Measurements from ENCODE around the gene MCC.

- TF ChIP-seq, protein P1, sequence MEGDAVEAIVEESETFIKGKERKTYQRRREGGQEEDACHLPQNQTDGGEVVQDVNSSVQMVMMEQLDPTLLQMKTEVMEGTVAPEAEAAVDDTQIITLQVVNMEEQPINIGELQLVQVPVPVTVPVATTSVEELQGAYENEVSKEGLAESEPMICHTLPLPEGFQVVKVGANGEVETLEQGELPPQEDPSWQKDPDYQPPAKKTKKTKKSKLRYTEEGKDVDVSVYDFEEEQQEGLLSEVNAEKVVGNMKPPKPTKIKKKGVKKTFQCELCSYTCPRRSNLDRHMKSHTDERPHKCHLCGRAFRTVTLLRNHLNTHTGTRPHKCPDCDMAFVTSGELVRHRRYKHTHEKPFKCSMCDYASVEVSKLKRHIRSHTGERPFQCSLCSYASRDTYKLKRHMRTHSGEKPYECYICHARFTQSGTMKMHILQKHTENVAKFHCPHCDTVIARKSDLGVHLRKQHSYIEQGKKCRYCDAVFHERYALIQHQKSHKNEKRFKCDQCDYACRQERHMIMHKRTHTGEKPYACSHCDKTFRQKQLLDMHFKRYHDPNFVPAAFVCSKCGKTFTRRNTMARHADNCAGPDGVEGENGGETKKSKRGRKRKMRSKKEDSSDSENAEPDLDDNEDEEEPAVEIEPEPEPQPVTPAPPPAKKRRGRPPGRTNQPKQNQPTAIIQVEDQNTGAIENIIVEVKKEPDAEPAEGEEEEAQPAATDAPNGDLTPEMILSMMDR (conservative IDR thresholded peaks at IDR 0.05) = no peak
- no peak for TF ChIP-seq ZFX (IDR thresholded peaks at IDR 0.05)
These were observed 487.8 kb downstream of the MCC start for GRCh38 chr5:113000466-113000865.
